Right atrium auricular region (tissue), 2 donors: ENCODE data around the gene MYO16. TPM values are rescaled to one million over a fixed set of nuclear protein-coding genes. Genes with fewer than 3 reads are reported as not detected.

Source experiments
- DNase-seq: peaks from one replicate; pipeline ENCODE4 v3.0.0-alpha.2; 2019; ENCODE audit warnings: low spot score
- H3K27ac ChIP-seq, 2 donors: fragments of 200-600 bp; sonication (generic); 1 replicate in 1 of 2; 2 replicates in 1 of 2; pipeline ENCODE4 v1.5.1; 2016 to 2019
- H3K27me3 ChIP-seq, 2 donors: fragments of 200-600 bp; sonication (generic); one replicate each; pipeline versions ENCODE4 v1.5.1 to v1.6.0; 2017 to 2019
- H3K36me3 ChIP-seq: fragments of 200-600 bp; sonication (generic); one replicate; pipeline ENCODE4 v1.5.1; 2016
- H3K4me1 ChIP-seq, 2 donors: fragments of 200-600 bp; sonication (generic); one replicate each; pipeline versions ENCODE4 v1.5.1 to v1.6.0; 2017 to 2019
- H3K4me3 ChIP-seq, 2 donors: fragments of 200-600 bp; sonication (generic); 1 replicate in 1 of 2; 2 replicates in 1 of 2; pipeline ENCODE4 v1.5.1; 2017 to 2019; ENCODE audit warnings: mild to moderate bottlenecking in 1 of 2, moderate library complexity in 1 of 2
- H3K9me3 ChIP-seq, 2 donors: fragments of 200-600 bp; sonication (generic); one replicate each; pipeline ENCODE4 v1.5.1; 2019
- total RNA-seq, 2 donors: library from RNA; depleted of rRNA; stranded (reverse); fragments of >200 nt; gene quantifications; one replicate each; pipeline ENCODE4 v1.1.0, GENCODE V29; 2016
- TF ChIP-seq, protein P1 (sequence below), 2 donors: fragments of 200-600 bp; sonication (generic); IDR thresholded peaks; one replicate each; pipeline ENCODE4 v1.5.1; 2019; ENCODE audit warnings: antibody characterized with exemption in 2 of 2

MYO16 gene
- total RNA-seq, 2 donors from 2014 or later, result 1.1 to 1.8 TPM

GRCh38 chr13:109007946-109008345, 378.5 kb downstream of the MYO16 start:
- Histone ChIP-seq H3K27me3 (no peaks in the 10 kb centered on the region), H3K4me1 (no peaks in the 10 kb centered on the region), H3K4me3 (no peak overlapping the region), H3K27ac (no peak overlapping the region), H3K9me3 (no peaks in the 10 kb centered on the region), H3K36me3 (no peaks in the 10 kb centered on the region)
- DNase-seq, result no peak
- TF ChIP-seq, protein P1, sequence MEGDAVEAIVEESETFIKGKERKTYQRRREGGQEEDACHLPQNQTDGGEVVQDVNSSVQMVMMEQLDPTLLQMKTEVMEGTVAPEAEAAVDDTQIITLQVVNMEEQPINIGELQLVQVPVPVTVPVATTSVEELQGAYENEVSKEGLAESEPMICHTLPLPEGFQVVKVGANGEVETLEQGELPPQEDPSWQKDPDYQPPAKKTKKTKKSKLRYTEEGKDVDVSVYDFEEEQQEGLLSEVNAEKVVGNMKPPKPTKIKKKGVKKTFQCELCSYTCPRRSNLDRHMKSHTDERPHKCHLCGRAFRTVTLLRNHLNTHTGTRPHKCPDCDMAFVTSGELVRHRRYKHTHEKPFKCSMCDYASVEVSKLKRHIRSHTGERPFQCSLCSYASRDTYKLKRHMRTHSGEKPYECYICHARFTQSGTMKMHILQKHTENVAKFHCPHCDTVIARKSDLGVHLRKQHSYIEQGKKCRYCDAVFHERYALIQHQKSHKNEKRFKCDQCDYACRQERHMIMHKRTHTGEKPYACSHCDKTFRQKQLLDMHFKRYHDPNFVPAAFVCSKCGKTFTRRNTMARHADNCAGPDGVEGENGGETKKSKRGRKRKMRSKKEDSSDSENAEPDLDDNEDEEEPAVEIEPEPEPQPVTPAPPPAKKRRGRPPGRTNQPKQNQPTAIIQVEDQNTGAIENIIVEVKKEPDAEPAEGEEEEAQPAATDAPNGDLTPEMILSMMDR (IDR thresholded peaks at IDR 0.05), result no peak

- no peaks in the 10 kb centered on the region for H3K4me1 ChIP-seq
- no peak for DNase-seq
- no peak overlapping the region for H3K27ac ChIP-seq
- H3K36me3 ChIP-seq, result no peaks in the 10 kb centered on the region
- TF ChIP-seq, protein P1 (IDR thresholded peaks at IDR 0.05), result no peak
- no peaks in the 10 kb centered on the region for H3K27me3 ChIP-seq
- no peak overlapping the region for H3K4me3 ChIP-seq
- no peaks in the 10 kb centered on the region for H3K9me3 ChIP-seq
Measured at GRCh38 chr13:109009756-109010155, 380.3 kb downstream of the MYO16 start.

- no peaks in the 10 kb centered on the region for H3K9me3 ChIP-seq
- TF ChIP-seq, protein P1 (IDR thresholded peaks at IDR 0.05), result no peak
- no peaks in the 10 kb centered on the region for H3K4me1 ChIP-seq
- H3K27me3 ChIP-seq, result no peaks in the 10 kb centered on the region
- DNase-seq, result no peak
- H3K27ac ChIP-seq, result no peak overlapping the region
- H3K4me3 ChIP-seq, result no peak overlapping the region
- no peaks in the 10 kb centered on the region for H3K36me3 ChIP-seq
Measured at GRCh38 chr13:109010912-109011311, 381.5 kb downstream of the MYO16 start.

DNA sequence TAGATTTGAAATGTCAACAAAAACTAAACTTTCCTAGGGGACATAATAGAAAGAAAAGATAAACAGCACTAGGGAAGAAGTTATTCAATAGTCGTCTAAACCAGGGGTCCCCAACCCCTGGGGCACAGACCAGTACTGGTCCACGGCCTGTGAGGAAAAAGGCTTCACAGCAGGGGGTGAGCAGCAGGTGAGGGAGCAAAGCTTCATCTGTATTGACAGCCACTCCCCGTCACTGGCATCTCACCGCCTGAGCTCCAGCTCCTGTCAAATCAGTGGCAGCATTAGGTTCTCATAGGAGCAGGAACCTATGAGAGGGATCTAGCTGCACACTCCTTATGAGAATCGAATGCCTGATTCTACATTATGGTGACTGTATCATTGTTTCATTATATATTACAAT, 382.7 kb downstream of the MYO16 start:
- Histone ChIP-seq H3K4me3 (no peak overlapping the region), H3K36me3 (no peaks in the 10 kb centered on the region), H3K9me3 (no peaks in the 10 kb centered on the region), H3K27me3 (no peaks in the 10 kb centered on the region), H3K27ac (no peak overlapping the region), H3K4me1 (no peaks in the 10 kb centered on the region)
- DNase-seq, result no peak
- TF ChIP-seq, protein P1 (IDR thresholded peaks at IDR 0.05), result no peak

GRCh38 chr13:109021558-109021957, 392.1 kb downstream of the MYO16 start:
- no peak for DNase-seq
- TF ChIP-seq, protein P1 (IDR thresholded peaks at IDR 0.05), result no peak
- Histone ChIP-seq H3K27me3 (no peaks in the 10 kb centered on the region), H3K4me3 (no peak overlapping the region), H3K27ac (no peak overlapping the region), H3K9me3 (no peaks in the 10 kb centered on the region), H3K4me1 (no peaks in the 10 kb centered on the region), H3K36me3 (no peaks in the 10 kb centered on the region)

- Histone ChIP-seq H3K36me3 (no peaks in the 10 kb centered on the region), H3K27me3 (no peaks in the 10 kb centered on the region), H3K9me3 (no peaks in the 10 kb centered on the region), H3K4me3 (no peak overlapping the region), H3K27ac (no peak overlapping the region), H3K4me1 (no peaks in the 10 kb centered on the region)
- no peak for DNase-seq
- TF ChIP-seq, protein P1 (IDR thresholded peaks at IDR 0.05), result no peak
Measured at GRCh38 chr13:109024611-109025010, 395.2 kb downstream of the MYO16 start.
